GM19328 (cell line): ENCODE results near the gene B4GALNT2.
"Not testable (repeated sequence)": the region's sequence is repeated elsewhere in the genome, so short reads cannot be mapped to it uniquely, and the experiment has no call there.

ENCODE experiments used
- ATAC-seq: cut with Tn5 transposase; IDR thresholded peaks from one replicate; pipeline ENCODE4 v1.9.1; 2021; ENCODE audit warnings: mild to moderate bottlenecking, moderate library complexity; ENCODE audit not compliant: unreplicated experiment

The B4GALNT2 gene

GRCh38 chr17:49117587-49118230, 14.9 kb upstream of the B4GALNT2 start:
- ATAC-seq = no peak

- no peak for ATAC-seq
Measured at GRCh38 chr17:49120166-49120565, 12.4 kb upstream of the B4GALNT2 start.

GRCh38 chr17:49121696-49122292, 10.8 kb upstream of the B4GALNT2 start:
- ATAC-seq = no peak

GRCh38 chr17:49122566-49122965, 10.0 kb upstream of the B4GALNT2 start:
- ATAC-seq = no peak

GRCh38 chr17:49123061-49123460, 9.5 kb upstream of the B4GALNT2 start:
- ATAC-seq = no peak

- ATAC-seq = no peak
Measured at GRCh38 chr17:49125449-49125848, 7.1 kb upstream of the B4GALNT2 start.

- ATAC-seq = not testable (repeated sequence)
Measured at GRCh38 chr17:49126183-49126859, 6.2 kb upstream of the B4GALNT2 start.

GRCh38 chr17:49129359-49129950, 3.1 kb upstream of the B4GALNT2 start:
- ATAC-seq = not testable (repeated sequence)

GRCh38 chr17:49130891-49131290, 1.7 kb upstream of the B4GALNT2 start:
- no peak for ATAC-seq

GRCh38 chr17:49132317-49132698, 261 bp upstream of the B4GALNT2 start:
- no peak for ATAC-seq

GRCh38 chr17:49136335-49136734, 3.8 kb downstream of the B4GALNT2 start:
- ATAC-seq = no peak

GRCh38 chr17:49145654-49146053, 13.1 kb downstream of the B4GALNT2 start:
- not testable (repeated sequence) for ATAC-seq

- no peak for ATAC-seq
Measured at GRCh38 chr17:49146620-49147306, 14.2 kb downstream of the B4GALNT2 start.

- ATAC-seq = no peak
Measured at GRCh38 chr17:49148171-49148570, 15.6 kb downstream of the B4GALNT2 start.

GRCh38 chr17:49151996-49152395, 19.4 kb downstream of the B4GALNT2 start:
- no peak for ATAC-seq

GRCh38 chr17:49156256-49156655, 23.7 kb downstream of the B4GALNT2 start:
- no peak for ATAC-seq

- no peak for ATAC-seq
Measured at GRCh38 chr17:49157784-49158183, 25.2 kb downstream of the B4GALNT2 start.

GRCh38 chr17:49162866-49163265, 30.3 kb downstream of the B4GALNT2 start:
- ATAC-seq = no peak

GRCh38 chr17:49165143-49165542, 32.6 kb downstream of the B4GALNT2 start:
- no peak for ATAC-seq

GRCh38 chr17:49168706-49169105, 36.1 kb downstream of the B4GALNT2 start:
- no peak for ATAC-seq

- no peak for ATAC-seq
Measured at GRCh38 chr17:49170216-49170615, 37.6 kb downstream of the B4GALNT2 start.
